Activated naive CD4-positive, alpha-beta T cell treated with anti-CD3 and anti-CD28 coated beads for 36 hours (primary cell): ENCODE results near the gene PPRC1. TPM values are rescaled to one million over a fixed set of nuclear protein-coding genes. Genes with fewer than 3 reads are reported as not detected.
"Not testable (repeated sequence)": the region's sequence is repeated elsewhere in the genome, so short reads cannot be mapped to it uniquely, and the experiment has no call there.

ENCODE experiments used
- CTCF ChIA-PET: fragments of 350-600 bp; sonication (Branson Sonifier 250); formaldehyde crosslinking; loops from one replicate; lab custom pipeline; 2021; ENCODE audit warnings: antibody characterized with exemption; lab: Charles Lee
- DNase-seq: peaks from one replicate; pipeline ENCODE4 v3.0.0-alpha.2; 2020
- H3K27ac Mint-ChIP-seq: one replicate; pipeline ENCODE4 v1.8.0; 2021; ENCODE audit warnings: mild to moderate bottlenecking, mixed read lengths
- H3K27me3 Mint-ChIP-seq: one replicate; pipeline ENCODE4 v1.8.0; 2021; ENCODE audit warnings: low read depth, mixed read lengths
- H3K36me3 Mint-ChIP-seq: one replicate; pipeline ENCODE4 v1.8.0; 2021; ENCODE audit warnings: low read depth, mixed read lengths
- H3K4me1 Mint-ChIP-seq: one replicate; pipeline ENCODE4 v1.8.0; 2021; ENCODE audit warnings: low read depth, mixed read lengths
- H3K4me3 Mint-ChIP-seq: one replicate; pipeline ENCODE4 v1.8.0; 2021; ENCODE audit warnings: mild to moderate bottlenecking, moderate library complexity, mixed read lengths
- H3K9me3 Mint-ChIP-seq: one replicate; pipeline ENCODE4 v1.8.0; 2021; ENCODE audit warnings: mixed read lengths
- intact Hi-C: fragments of 100-400 bp; cut with micrococcal nuclease; formaldehyde crosslinking; loops from one replicate; pipeline ENCODE4 v1.15.1; 2023
- total RNA-seq, 2 experiments: library from RNA; stranded (reverse); gene quantifications; one replicate each; pipeline ENCODE4 v1.2.3, GENCODE V29; 2021

The PPRC1 gene
- total RNA-seq, 2 experiments from 2014 or later: 54.6 to 55.0 TPM

DNA sequence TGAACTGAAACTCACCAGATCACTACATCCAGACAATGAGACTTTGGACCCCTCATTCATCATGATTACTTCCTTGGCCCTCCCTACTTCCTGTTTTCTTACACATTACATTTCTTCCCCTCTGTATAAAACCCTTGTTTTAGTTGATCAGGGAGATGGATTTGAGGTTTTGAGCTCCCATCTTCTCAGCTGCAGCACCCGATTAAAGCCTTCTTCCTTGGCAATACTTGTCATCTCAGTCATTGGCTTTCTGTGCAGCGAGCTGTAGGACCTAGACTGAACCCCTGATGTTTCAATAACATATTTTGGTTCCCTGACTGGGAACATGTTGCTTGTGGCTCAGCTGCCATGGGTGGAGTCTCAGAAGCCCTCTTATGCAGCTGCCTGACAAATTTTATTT is 52.4 kb downstream of the PPRC1 start:
- Mint-ChIP-seq H3K27me3 (no peaks in the 10 kb centered on the region), H3K4me1 (peaks cover 15% of the 10 kb centered on the region), H3K36me3 (no peaks in the 10 kb centered on the region), H3K27ac (no peak overlapping the region), H3K4me3 (no peak overlapping the region), H3K9me3 (peaks cover 5% of the 10 kb centered on the region)
- no peak for DNase-seq
- CTCF ChIA-PET: interaction anchor here (0.6 to 1.0 kb wide), 3 partner anchors 15 to 538 kb away, joined by 3 to 7 read pairs (median 3); no protein-coding TSS in a partner anchor
- intact Hi-C loops: no loop called here

DNA sequence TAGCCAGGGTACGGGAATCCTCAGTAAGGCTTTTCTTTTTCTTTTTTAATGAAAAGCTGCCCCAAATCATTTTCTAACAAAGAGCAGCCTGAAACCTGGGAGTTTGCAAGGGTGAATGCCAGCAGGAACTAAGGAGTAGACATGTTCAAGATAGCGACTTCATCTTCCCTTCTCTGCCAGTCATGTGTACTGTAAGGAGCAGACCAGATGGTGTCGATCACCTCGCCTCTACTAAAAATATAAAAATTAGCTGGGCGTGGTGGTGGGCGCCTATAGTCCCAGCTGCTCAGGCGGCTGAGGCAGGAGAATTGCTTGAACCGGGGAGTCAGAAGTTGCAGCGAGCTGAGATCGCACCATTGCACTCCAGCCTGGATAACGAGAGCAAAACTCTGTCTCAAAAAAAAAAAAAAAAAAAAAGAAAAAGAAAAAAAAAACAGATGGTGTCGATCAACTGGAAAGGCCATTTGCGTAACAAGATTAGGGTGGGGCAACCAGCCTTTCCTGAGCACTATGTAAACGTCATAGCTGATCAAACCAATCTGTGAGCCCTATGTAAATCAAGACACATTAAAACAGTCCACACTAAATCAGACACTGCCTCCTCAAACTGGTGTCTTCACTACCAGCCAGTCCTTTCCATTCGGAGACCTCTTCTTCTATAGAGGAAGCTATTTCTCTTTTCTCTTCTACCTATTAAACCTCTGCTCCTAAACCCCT is 53.1 kb downstream of the PPRC1 start:
- intact Hi-C loops: no loop called here
- Mint-ChIP-seq H3K4me3 (no peak overlapping the region), H3K9me3 (peaks cover 5% of the 10 kb centered on the region), H3K4me1 (peaks cover 15% of the 10 kb centered on the region), H3K27ac (no peak overlapping the region), H3K36me3 (no peaks in the 10 kb centered on the region), H3K27me3 (no peaks in the 10 kb centered on the region)
- CTCF ChIA-PET: interaction anchor here (0.7 to 1.0 kb wide), 2 partner anchors 15 to 398 kb away, joined by 3 to 7 read pairs; no protein-coding TSS in a partner anchor
- DNase-seq: no peak

DNA sequence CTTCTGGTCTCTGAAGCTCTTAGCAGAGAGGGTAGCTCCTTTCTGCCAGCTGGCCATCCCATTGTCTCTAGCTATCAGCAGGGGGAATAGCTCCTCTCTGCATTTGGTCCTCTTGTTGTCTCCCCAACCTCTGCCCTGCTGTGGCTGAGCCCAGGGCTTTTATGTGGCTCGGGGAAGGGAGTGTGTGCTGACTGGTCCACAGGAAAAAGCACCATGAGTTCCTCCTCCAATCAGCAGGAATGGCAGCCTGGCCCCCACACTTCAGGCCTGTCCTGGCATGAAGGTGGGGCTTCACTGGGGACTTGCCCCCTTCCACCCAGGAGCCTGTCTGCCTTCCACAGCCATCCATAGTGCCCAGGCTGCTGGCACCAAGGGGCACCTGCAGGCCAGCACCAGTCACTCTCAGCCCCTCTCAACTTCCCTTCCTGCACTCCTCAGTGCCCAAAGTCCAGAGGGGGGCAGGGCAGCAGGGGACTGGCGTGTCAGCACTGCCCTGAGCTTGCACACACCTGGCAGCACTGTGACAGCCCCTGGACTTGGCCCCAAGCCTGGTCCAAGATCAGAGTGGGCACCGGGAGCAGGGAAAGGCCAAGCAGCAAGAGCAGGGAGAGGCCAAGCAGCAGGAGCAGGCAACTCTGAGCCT is 55.6 kb downstream of the PPRC1 start:
- H3K4me1 Mint-ChIP-seq: peaks cover 15% of the 10 kb centered on the region
- H3K27me3 Mint-ChIP-seq: no peaks in the 10 kb centered on the region
- H3K27ac Mint-ChIP-seq: no peak overlapping the region
- CTCF ChIA-PET: interaction anchor here (1.2 to 3.3 kb wide), 4 partner anchors 15 to 164 kb away, joined by 3 to 12 read pairs (median 4); no protein-coding TSS in a partner anchor
- peaks cover 16% of the 10 kb centered on the region for H3K9me3 Mint-ChIP-seq
- H3K4me3 Mint-ChIP-seq: no peak overlapping the region
- no peak for DNase-seq
- intact Hi-C loops: no loop called here
- H3K36me3 Mint-ChIP-seq: no peaks in the 10 kb centered on the region

DNA sequence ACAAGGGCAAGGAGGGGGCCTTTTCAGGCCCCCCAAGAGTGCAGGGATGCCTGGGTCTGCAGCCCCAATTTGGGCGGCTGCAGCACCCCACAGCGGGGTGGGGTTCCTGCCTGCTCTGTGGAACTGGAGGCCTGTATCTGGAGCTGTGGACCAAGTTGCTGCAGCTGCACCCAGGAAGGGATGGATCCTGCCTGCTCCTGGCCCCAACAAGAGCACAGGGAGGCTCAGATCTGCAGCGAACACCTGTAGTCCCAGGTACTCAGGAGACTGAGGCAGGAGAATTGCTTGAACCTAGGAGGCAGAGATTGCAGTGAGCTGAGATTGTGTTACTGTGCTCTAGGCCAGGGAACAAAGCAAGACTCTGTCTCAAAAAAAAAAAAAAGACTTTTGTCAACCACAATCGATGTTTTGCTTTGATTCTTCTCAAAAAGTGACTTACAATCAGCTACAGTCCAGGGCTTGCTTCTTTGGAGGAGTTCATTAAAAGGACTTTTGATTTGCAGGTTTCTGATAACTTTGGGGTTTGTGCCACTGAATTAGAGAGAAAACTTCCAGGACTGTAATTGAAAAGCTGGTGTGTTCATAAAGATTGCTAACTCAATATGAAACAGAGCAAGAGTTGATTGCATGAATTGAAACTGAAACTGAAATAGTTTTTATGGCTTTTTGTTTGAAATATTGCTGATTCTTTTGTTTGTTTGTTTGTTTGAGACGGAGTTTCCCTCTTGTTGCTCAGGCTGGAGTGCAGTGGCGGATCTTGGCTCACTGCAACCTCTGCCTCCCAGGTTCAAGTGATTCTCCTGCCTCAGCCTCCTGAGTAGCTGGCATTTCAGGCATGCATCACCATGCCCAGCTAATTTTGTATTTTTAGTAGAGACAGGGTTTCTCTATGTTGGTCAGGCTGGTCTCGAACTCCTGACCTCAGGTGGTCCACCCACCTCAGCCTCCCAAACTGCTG is 56.4 kb downstream of the PPRC1 start:
- intact Hi-C loops: loop anchor here (1.0 kb wide), 1 partner anchor 20 kb away; no protein-coding TSS in a partner anchor
- not testable (repeated sequence) for H3K36me3 Mint-ChIP-seq, H3K4me3 Mint-ChIP-seq, H3K27me3 Mint-ChIP-seq, H3K27ac Mint-ChIP-seq
- Mint-ChIP-seq H3K4me1 (peaks cover 15% of the 10 kb centered on the region), H3K9me3 (peaks cover 16% of the 10 kb centered on the region)
- DNase-seq: peak; percentile 25
- CTCF ChIA-PET: interaction anchor here (0.9 to 3.3 kb wide), 5 partner anchors 16 to 162 kb away, joined by 3 to 12 read pairs (median 8); no protein-coding TSS in a partner anchor

DNA sequence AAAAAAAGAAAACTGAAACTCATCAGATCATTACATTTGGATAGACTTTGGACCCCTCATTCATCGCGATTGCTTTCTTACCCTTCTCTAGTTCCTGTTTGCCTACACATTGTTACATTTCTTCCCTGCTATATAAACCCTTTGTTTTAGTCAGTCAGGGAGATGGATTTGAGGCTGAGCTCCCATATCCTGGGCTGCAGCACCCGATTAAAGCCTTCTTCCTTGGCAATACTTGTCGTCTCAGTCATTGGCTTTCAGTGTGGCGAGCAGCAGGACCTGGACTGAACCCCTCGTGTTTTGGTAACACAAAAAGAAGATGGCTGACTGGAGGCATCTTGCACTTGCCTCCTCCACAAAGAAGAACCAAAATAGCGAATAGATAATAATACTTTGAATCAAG is 59.1 kb downstream of the PPRC1 start:
- H3K4me3 Mint-ChIP-seq: no peak overlapping the region
- no peaks in the 10 kb centered on the region for H3K36me3 Mint-ChIP-seq

DNA sequence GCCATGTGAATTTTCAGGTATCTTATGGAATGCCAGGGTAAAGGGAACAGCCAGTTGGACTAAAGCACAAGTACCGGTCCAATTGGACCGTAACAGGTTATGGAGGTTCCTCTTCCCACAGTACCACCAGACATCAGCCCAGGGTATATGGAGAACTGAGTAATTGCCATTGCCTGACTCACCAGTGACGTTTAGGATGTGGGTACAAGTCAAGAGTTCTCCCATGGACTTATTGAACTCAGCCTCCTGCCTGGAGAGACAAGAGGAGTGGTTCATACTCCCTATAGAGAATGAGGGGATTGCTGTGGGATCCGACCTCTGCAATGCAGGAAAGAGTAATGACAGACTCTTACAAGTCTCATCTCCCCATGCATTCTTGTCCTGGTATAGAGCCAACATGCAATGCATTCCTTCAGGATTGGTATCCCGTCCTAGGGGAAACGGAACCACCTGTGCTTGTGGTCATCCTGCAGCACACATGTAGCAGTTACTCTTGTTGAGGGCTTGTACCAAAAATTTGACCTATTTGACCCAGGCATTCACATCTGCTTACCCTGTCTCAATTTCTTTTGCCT is 62.5 kb downstream of the PPRC1 start:
- DNase-seq: no peak
- CTCF ChIA-PET: no interaction called here
- peaks cover 5% of the 10 kb centered on the region for H3K4me1 Mint-ChIP-seq
- H3K9me3 Mint-ChIP-seq: peaks cover 11% of the 10 kb centered on the region
- H3K4me3 Mint-ChIP-seq: no peak overlapping the region
- no peak overlapping the region for H3K27ac Mint-ChIP-seq
- no peaks in the 10 kb centered on the region for H3K27me3 Mint-ChIP-seq
- no peaks in the 10 kb centered on the region for H3K36me3 Mint-ChIP-seq
- intact Hi-C loops: no loop called here

More for the DNA sequence above, 59.1 kb downstream of the PPRC1 start:
- Mint-ChIP-seq H3K9me3 (peaks cover 11% of the 10 kb centered on the region), H3K27me3 (no peaks in the 10 kb centered on the region), H3K27ac (no peak overlapping the region), H3K4me1 (peaks cover 18% of the 10 kb centered on the region)
- CTCF ChIA-PET: interaction anchor here (0.7 kb wide), 1 partner anchor 11 kb away, joined by 3 read pairs; no protein-coding TSS in a partner anchor
- intact Hi-C loops: no loop called here
- DNase-seq: no peak

DNA sequence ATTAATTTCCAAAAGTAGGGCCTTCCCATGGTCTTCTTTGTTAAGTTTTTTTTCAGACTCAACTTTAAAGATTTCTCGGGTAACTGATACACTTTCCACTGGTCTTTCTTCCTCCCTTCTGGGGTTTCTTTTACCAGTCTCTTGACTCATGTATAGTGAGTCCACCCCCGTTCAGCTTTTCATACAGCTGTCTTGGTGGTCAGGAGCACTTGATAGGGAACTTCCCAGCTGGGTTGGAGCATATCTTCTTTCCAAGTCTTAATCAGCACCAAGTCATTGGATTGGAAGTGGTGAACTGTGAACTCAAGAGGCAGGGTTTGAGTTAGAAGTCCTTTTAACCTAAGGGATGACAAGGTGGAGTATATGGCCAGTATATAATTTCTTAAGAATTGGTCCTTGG is 64.1 kb downstream of the PPRC1 start:
- intact Hi-C loops: no loop called here
- peak overlapping the region; percentile 17 for H3K27ac Mint-ChIP-seq
- H3K4me3 Mint-ChIP-seq: no peak overlapping the region
- H3K36me3 Mint-ChIP-seq: no peaks in the 10 kb centered on the region
- peak; percentile 25 for DNase-seq
- no peaks in the 10 kb centered on the region for H3K27me3 Mint-ChIP-seq
- peaks cover 5% of the 10 kb centered on the region for H3K9me3 Mint-ChIP-seq
- peaks cover 5% of the 10 kb centered on the region for H3K4me1 Mint-ChIP-seq
- CTCF ChIA-PET: no interaction called here

DNA sequence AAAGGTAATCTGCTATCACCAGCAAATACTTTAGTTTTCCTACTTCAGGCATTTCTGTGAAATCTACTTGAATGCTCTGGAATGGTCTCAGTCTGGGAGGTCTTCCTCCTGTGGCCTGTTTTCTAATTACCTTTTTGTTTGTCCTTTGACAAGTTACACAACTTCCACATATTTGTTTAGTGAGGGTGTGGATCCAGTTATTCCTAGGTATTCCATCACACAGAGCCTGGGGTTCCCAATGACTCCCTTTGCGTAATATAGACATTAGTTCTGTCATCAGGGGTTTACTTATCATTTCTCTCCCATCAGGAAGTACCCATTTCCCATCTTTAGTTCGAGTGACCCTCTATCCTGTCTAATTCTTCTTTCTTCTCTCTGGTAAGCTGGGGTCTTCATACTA is 65.2 kb downstream of the PPRC1 start:
- DNase-seq: no peak
- intact Hi-C loops: no loop called here
- Mint-ChIP-seq H3K36me3 (no peaks in the 10 kb centered on the region), H3K4me1 (peaks cover 8% of the 10 kb centered on the region), H3K27me3 (peaks cover 2% of the 10 kb centered on the region), H3K27ac (no peak overlapping the region), H3K4me3 (no peak overlapping the region), H3K9me3 (no peaks in the 10 kb centered on the region)
- CTCF ChIA-PET: interaction anchor here (0.6 kb wide), 1 partner anchor 153 kb away, joined by 4 read pairs; no protein-coding TSS in a partner anchor

Other genes starting within 250 kb of the PPRC1 start
- gene ARMH3, start 76.9 kb upstream of the PPRC1 start, total RNA-seq: 10 to 100 TPM; 12.3 to 12.6 TPM
- 1 to 10 TPM; 8.7 to 8.8 TPM for gene HPS6, start 67.7 kb upstream of the PPRC1 start, total RNA-seq
- gene LDB1, start 12.7 kb upstream of the PPRC1 start, total RNA-seq: 10 to 100 TPM; 46.5 to 46.6 TPM
- 100 to 1,000 TPM; 182 to 194 TPM for gene NOLC1, start 19.3 kb downstream of the PPRC1 start, total RNA-seq
- gene ELOVL3, start 93.3 kb downstream of the PPRC1 start, total RNA-seq: not detected
- under 1 TPM in 1 of 2 experiments, not detected in 1; 0.14 TPM for gene PITX3, start 108.5 kb downstream of the PPRC1 start, total RNA-seq
- gene GBF1, start 112.5 kb downstream of the PPRC1 start, total RNA-seq: 10 to 100 TPM; 32.1 to 34.5 TPM